Astrocyte of the cerebellum (primary cell): ENCODE data around the gene KCNN2.

ENCODE experiments used
- DNase-seq: peaks from one replicate; pipeline ENCODE4 v3.0.0-alpha.2; 2011; ENCODE audit warnings: low read depth
- H3K4me3 ChIP-seq: 2 replicates; pipeline ENCODE4 v1.5.1; 2011; ENCODE audit warnings: mild to moderate bottlenecking, low read depth, low read length, moderate library complexity
- CTCF ChIP-seq: IDR thresholded peaks from 2 replicates; pipeline ENCODE4 v1.5.1; 2012; ENCODE audit warnings: low read length, low read depth, moderate library complexity, mild to moderate bottlenecking; ENCODE audit errors: missing control alignments
- in situ Hi-C: cut with HindIII; loops from 2 replicates; pipeline ENCODE4 v1.10.0; 2017; ENCODE audit warnings: low sequenced_read_pairs

KCNN2 gene

GRCh38 chr5:114324282-114324681, 37.6 kb upstream of the KCNN2 start:
- no peak for TF ChIP-seq CTCF
- H3K4me3 ChIP-seq = no peak overlapping the region
- no peak for DNase-seq
- in situ Hi-C loops = no loop called here

- TF ChIP-seq CTCF = no peak
- in situ Hi-C loops = no loop called here
- DNase-seq = no peak
- no peak overlapping the region for H3K4me3 ChIP-seq
Observed at GRCh38 chr5:114325541-114325940, 36.3 kb upstream of the KCNN2 start.

- H3K4me3 ChIP-seq = no peak overlapping the region
- no peak for DNase-seq
- TF ChIP-seq CTCF = no peak
- in situ Hi-C loops = no loop called here
Observed at GRCh38 chr5:114327474-114327873, 34.4 kb upstream of the KCNN2 start.

GRCh38 chr5:114327987-114328386, 33.9 kb upstream of the KCNN2 start:
- TF ChIP-seq CTCF = no peak
- in situ Hi-C loops = no loop called here
- no peak for DNase-seq
- no peak overlapping the region for H3K4me3 ChIP-seq

GRCh38 chr5:114330916-114331531, 30.8 kb upstream of the KCNN2 start:
- in situ Hi-C loops = no loop called here
- no peak overlapping the region for H3K4me3 ChIP-seq
- no peak for TF ChIP-seq CTCF
- no peak for DNase-seq

GRCh38 chr5:114332493-114332892, 29.4 kb upstream of the KCNN2 start:
- H3K4me3 ChIP-seq = no peak overlapping the region
- DNase-seq = no peak
- in situ Hi-C loops = no loop called here
- TF ChIP-seq CTCF = no peak
